WTC11 (cell line): ENCODE data around the gene DNAH8. TPM values are rescaled to one million over a fixed set of nuclear protein-coding genes. Genes with fewer than 3 reads are reported as not detected.

Source experiments
- ATAC-seq: fragments of 200-7000 bp; cut with Tn5 transposase; 2 replicates; pipeline ENCODE4 v1.10.0; 2021; ENCODE audit warnings: mild to moderate bottlenecking, moderate library complexity
- CTCF ChIA-PET: fragments of 300-600 bp; sonication (Branson Sonifier 250); formaldehyde crosslinking; loops from one replicate; lab custom pipeline; 2021; ENCODE audit warnings: antibody characterized with exemption; lab: Charles Lee
- POLR2A ChIA-PET: fragments of 350-600 bp; sonication (Branson Sonifier 250); formaldehyde crosslinking; loops from one replicate; lab custom pipeline; 2021; ENCODE audit warnings: antibody characterized with exemption; lab: Charles Lee
- DNase-seq: peaks from one replicate; pipeline ENCODE4 v3.0.0; 2021; ENCODE audit warnings: low spot score
- H3K27ac Mint-ChIP-seq: 2 replicates; pipeline ENCODE4 v1.8.0; 2021; ENCODE audit warnings: mixed read lengths
- H3K27me3 Mint-ChIP-seq: 2 replicates; pipeline ENCODE4 v1.8.0; 2021; ENCODE audit warnings: low read depth, mild to moderate bottlenecking, moderate library complexity, mixed read lengths
- H3K36me3 Mint-ChIP-seq: 2 replicates; pipeline ENCODE4 v1.8.0; 2021; ENCODE audit warnings: mixed read lengths
- H3K4me1 Mint-ChIP-seq: 2 replicates; pipeline ENCODE4 v1.8.0; 2022; ENCODE audit warnings: mixed read lengths
- H3K4me3 Mint-ChIP-seq: 2 replicates; pipeline ENCODE4 v1.8.0; 2021; ENCODE audit warnings: mild to moderate bottlenecking, moderate library complexity, mixed read lengths
- H3K9me3 Mint-ChIP-seq: 2 replicates; pipeline ENCODE4 v1.8.0; 2021; ENCODE audit warnings: mixed read lengths
- ATF1 ChIP-seq: sonication (generic); formaldehyde crosslinking; IDR thresholded peaks from 2 replicates; pipeline ENCODE4 v1.8.1; 2023; ENCODE audit warnings: mild to moderate bottlenecking, moderate library complexity, missing genetic modification reagents
- CBFB ChIP-seq: sonication (generic); formaldehyde crosslinking; IDR thresholded peaks from 2 replicates; pipeline ENCODE4 v1.8.1; 2022; ENCODE audit warnings: mild to moderate bottlenecking, low read depth, missing genetic modification reagents
- CREB1 ChIP-seq: sonication (generic); formaldehyde crosslinking; IDR thresholded peaks from 2 replicates; pipeline ENCODE4 v1.8.0; 2023; ENCODE audit warnings: mild to moderate bottlenecking, missing genetic modification reagents
- ESRRA ChIP-seq: sonication (generic); formaldehyde crosslinking; IDR thresholded peaks from 2 replicates; pipeline ENCODE4 v1.8.1; 2022; ENCODE audit warnings: mild to moderate bottlenecking, missing genetic modification reagents, borderline replicate concordance
- GABPB1 ChIP-seq: sonication (generic); formaldehyde crosslinking; IDR thresholded peaks from 2 replicates; pipeline ENCODE4 v1.8.1; 2023; ENCODE audit warnings: mild to moderate bottlenecking, missing genetic modification reagents
- GTF2I ChIP-seq: fragments of 250-450 bp; sonication (Bioruptor Pico); conservative IDR thresholded peaks from 2 replicates; pipeline ENCODE4 v1.4.0; 2021; ENCODE audit warnings: mild to moderate bottlenecking
- NFATC4 ChIP-seq: fragments of 250-450 bp; sonication (Bioruptor Pico); IDR thresholded peaks from 2 replicates; pipeline ENCODE4 v1.9.0; 2021; ENCODE audit warnings: mild to moderate bottlenecking
- SMAD3 ChIP-seq: sonication (generic); formaldehyde crosslinking; IDR thresholded peaks from 2 replicates; pipeline ENCODE4 v1.8.0; 2022; ENCODE audit warnings: missing genetic modification reagents, mild to moderate bottlenecking, borderline replicate concordance
- ZNF232 ChIP-seq: sonication (generic); formaldehyde crosslinking; IDR thresholded peaks from 2 replicates; pipeline ENCODE4 v1.8.0; 2022; ENCODE audit warnings: mild to moderate bottlenecking, missing genetic modification reagents
- ZNF263 ChIP-seq: sonication (generic); formaldehyde crosslinking; IDR thresholded peaks from 2 replicates; pipeline ENCODE4 v1.8.1; 2022; ENCODE audit warnings: low read depth, mild to moderate bottlenecking, moderate library complexity, missing genetic modification reagents
- ZNF671 ChIP-seq: fragments of 250-450 bp; sonication (Bioruptor Pico); IDR thresholded peaks from 2 replicates; pipeline ENCODE4 v1.8.0; 2021; ENCODE audit warnings: mild to moderate bottlenecking
- total RNA-seq: library from RNA; stranded (reverse); gene quantifications from 3 replicates; pipeline ENCODE4 v1.2.3, GENCODE V29; 2021
- TF ChIP-seq, protein P1 (sequence below): sonication (generic); formaldehyde crosslinking; IDR thresholded peaks from 2 replicates; pipeline ENCODE4 v1.8.0; 2023; ENCODE audit warnings: mild to moderate bottlenecking, missing genetic modification reagents
- TF ChIP-seq, protein P2 (sequence below): sonication (generic); formaldehyde crosslinking; IDR thresholded peaks from 2 replicates; pipeline ENCODE4 v1.8.0; 2022; ENCODE audit warnings: mild to moderate bottlenecking, missing genetic modification reagents
- TF ChIP-seq, protein P3 (sequence below): sonication (generic); formaldehyde crosslinking; IDR thresholded peaks from 2 replicates; pipeline ENCODE4 v1.8.1; 2023; ENCODE audit warnings: mild to moderate bottlenecking, moderate library complexity, missing genetic modification reagents
- TF ChIP-seq, protein P4 (sequence below): sonication (generic); formaldehyde crosslinking; IDR thresholded peaks from 2 replicates; pipeline ENCODE4 v1.8.1; 2023; ENCODE audit warnings: mild to moderate bottlenecking, missing genetic modification reagents, moderate library complexity
- TF ChIP-seq, protein P5 (sequence below): sonication (generic); formaldehyde crosslinking; IDR thresholded peaks from 2 replicates; pipeline ENCODE4 v1.8.0; 2023; ENCODE audit warnings: missing genetic modification reagents
- TF ChIP-seq, protein P6 (sequence below): sonication (generic); formaldehyde crosslinking; IDR thresholded peaks from 2 replicates; pipeline ENCODE4 v1.8.1; 2022; ENCODE audit warnings: missing genetic modification reagents, borderline replicate concordance
- TF ChIP-seq, protein P7 (sequence below): sonication (generic); formaldehyde crosslinking; IDR thresholded peaks from 2 replicates; pipeline ENCODE4 v1.8.0; 2023; ENCODE audit warnings: missing genetic modification reagents, mild to moderate bottlenecking, borderline replicate concordance

The DNAH8 gene
- total RNA-seq, 1 experiment from 2014 or later: 0.02 TPM

DNA sequence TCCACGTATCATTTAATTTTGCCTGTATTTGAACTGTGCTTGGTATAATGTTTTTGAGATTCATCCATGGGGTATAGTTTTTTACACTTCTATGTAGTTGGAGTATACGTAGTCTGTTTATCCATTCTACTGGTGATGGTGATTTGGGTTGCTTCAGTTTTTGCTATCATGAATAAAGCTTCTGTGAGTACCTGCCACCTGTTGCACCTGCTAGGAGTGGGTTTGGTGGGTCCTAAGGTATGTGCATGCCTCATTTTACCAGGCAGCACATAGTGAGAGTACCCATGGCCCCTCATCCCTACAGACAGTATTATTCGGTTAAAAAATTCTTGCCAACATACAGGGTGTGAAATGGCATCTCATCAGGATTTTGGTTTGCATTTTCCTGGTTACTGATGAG lies 92.9 kb downstream of the DNAH8 start:
- DNase-seq: no peak
- no peaks in the 10 kb centered on the region; the same call in 1 of the 2 replicates for H3K27me3 Mint-ChIP-seq
- H3K4me1 Mint-ChIP-seq: no peaks in the 10 kb centered on the region; the same call in 1 of the 2 replicates
- POLR2A ChIA-PET: interaction anchor here (0.6 kb wide), 1 partner anchor 895 kb away, joined by 5 read pairs; no protein-coding TSS in a partner anchor
- CTCF ChIA-PET: no interaction called here
- TF ChIP-seq, protein P1, sequence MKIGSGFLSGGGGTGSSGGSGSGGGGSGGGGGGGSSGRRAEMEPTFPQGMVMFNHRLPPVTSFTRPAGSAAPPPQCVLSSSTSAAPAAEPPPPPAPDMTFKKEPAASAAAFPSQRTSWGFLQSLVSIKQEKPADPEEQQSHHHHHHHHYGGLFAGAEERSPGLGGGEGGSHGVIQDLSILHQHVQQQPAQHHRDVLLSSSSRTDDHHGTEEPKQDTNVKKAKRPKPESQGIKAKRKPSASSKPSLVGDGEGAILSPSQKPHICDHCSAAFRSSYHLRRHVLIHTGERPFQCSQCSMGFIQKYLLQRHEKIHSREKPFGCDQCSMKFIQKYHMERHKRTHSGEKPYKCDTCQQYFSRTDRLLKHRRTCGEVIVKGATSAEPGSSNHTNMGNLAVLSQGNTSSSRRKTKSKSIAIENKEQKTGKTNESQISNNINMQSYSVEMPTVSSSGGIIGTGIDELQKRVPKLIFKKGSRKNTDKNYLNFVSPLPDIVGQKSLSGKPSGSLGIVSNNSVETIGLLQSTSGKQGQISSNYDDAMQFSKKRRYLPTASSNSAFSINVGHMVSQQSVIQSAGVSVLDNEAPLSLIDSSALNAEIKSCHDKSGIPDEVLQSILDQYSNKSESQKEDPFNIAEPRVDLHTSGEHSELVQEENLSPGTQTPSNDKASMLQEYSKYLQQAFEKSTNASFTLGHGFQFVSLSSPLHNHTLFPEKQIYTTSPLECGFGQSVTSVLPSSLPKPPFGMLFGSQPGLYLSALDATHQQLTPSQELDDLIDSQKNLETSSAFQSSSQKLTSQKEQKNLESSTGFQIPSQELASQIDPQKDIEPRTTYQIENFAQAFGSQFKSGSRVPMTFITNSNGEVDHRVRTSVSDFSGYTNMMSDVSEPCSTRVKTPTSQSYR (CRISPR knock-in tag): no peak
- TF ChIP-seq ZNF263 (no peak), ESRRA (CRISPR knock-in tag) (no peak), GABPB1 (CRISPR knock-in tag) (no peak), NFATC4 (CRISPR knock-in tag) (no peak), SMAD3 (CRISPR knock-in tag) (no peak), ATF1 (CRISPR knock-in tag) (no peak), CREB1 (CRISPR knock-in tag) (no peak), ZNF232 (CRISPR knock-in tag) (no peak), GTF2I (CRISPR knock-in tag) (no peak), CBFB (CRISPR knock-in tag) (no peak), ZNF671 (CRISPR knock-in tag) (no peak)
- TF ChIP-seq, protein P2, sequence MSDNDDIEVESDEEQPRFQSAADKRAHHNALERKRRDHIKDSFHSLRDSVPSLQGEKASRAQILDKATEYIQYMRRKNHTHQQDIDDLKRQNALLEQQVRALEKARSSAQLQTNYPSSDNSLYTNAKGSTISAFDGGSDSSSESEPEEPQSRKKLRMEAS: no peak
- TF ChIP-seq, protein P3, sequence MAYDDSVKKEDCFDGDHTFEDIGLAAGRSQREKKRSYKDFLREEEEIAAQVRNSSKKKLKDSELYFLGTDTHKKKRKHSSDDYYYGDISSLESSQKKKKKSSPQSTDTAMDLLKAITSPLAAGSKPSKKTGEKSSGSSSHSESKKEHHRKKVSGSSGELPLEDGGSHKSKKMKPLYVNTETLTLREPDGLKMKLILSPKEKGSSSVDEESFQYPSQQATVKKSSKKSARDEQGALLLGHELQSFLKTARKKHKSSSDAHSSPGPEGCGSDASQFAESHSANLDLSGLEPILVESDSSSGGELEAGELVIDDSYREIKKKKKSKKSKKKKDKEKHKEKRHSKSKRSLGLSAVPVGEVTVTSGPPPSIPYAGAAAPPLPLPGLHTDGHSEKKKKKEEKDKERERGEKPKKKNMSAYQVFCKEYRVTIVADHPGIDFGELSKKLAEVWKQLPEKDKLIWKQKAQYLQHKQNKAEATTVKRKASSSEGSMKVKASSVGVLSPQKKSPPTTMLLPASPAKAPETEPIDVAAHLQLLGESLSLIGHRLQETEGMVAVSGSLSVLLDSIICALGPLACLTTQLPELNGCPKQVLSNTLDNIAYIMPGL (CRISPR knock-in tag): no peak
- TF ChIP-seq, protein P4, sequence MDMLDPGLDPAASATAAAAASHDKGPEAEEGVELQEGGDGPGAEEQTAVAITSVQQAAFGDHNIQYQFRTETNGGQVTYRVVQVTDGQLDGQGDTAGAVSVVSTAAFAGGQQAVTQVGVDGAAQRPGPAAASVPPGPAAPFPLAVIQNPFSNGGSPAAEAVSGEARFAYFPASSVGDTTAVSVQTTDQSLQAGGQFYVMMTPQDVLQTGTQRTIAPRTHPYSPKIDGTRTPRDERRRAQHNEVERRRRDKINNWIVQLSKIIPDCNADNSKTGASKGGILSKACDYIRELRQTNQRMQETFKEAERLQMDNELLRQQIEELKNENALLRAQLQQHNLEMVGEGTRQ: no peak
- TF ChIP-seq, protein P5, sequence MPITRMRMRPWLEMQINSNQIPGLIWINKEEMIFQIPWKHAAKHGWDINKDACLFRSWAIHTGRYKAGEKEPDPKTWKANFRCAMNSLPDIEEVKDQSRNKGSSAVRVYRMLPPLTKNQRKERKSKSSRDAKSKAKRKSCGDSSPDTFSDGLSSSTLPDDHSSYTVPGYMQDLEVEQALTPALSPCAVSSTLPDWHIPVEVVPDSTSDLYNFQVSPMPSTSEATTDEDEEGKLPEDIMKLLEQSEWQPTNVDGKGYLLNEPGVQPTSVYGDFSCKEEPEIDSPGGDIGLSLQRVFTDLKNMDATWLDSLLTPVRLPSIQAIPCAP (CRISPR knock-in tag): no peak
- TF ChIP-seq, protein P6, sequence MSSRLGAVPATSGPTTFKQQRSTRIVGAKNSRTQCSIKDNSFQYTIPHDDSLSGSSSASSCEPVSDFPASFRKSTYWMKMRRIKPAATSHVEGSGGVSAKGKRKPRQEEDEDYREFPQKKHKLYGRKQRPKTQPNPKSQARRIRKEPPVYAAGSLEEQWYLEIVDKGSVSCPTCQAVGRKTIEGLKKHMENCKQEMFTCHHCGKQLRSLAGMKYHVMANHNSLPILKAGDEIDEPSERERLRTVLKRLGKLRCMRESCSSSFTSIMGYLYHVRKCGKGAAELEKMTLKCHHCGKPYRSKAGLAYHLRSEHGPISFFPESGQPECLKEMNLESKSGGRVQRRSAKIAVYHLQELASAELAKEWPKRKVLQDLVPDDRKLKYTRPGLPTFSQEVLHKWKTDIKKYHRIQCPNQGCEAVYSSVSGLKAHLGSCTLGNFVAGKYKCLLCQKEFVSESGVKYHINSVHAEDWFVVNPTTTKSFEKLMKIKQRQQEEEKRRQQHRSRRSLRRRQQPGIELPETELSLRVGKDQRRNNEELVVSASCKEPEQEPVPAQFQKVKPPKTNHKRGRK (CRISPR knock-in tag): no peak
- no peak overlapping the region for H3K4me3 Mint-ChIP-seq
- H3K9me3 Mint-ChIP-seq: no peaks in the 10 kb centered on the region
- no peaks in the 10 kb centered on the region for H3K36me3 Mint-ChIP-seq
- H3K27ac Mint-ChIP-seq: no peak overlapping the region
- ATAC-seq: no peak

DNA sequence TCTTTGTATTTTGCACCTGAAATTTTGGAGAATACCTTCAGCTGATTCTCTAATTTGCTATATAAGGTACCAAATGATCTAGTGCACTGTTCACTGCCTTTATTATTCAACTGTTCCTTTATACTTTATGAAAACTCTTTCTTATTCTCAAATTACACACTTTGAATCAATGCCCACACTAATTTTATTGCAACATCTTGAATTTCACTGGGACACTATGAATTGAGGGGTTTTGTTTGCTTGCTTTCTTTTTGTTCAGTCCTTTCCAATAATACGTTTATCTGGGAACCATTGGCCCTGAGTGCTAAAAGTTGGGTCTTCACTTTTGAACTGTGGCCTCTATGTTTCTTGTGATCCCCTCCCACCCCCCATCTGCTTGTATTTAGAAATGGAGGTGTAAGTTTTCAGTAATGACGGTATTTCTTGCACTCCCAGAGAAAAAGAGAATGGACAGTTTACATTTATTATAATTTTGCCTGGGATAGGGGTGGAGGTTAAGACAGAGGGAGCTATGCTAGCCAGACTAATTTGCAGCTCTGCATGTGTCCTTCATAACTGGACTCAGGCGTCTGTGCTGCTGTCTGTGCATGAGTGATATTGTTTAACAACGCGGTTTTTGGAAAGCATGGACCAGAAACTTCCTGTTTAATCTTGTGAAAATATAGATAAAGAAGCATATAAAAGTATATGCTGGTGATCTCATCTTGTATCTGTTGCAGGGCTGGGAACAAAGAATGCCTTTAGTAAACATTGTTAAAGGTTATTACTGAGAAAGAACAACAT lies 98.1 kb downstream of the DNAH8 start:
- H3K4me3 Mint-ChIP-seq: no peak overlapping the region
- CTCF ChIA-PET: no interaction called here

More for the DNA sequence above, 98.1 kb downstream of the DNAH8 start:
- no peak for TF ChIP-seq CREB1 (CRISPR knock-in tag)
- TF ChIP-seq, protein P7, sequence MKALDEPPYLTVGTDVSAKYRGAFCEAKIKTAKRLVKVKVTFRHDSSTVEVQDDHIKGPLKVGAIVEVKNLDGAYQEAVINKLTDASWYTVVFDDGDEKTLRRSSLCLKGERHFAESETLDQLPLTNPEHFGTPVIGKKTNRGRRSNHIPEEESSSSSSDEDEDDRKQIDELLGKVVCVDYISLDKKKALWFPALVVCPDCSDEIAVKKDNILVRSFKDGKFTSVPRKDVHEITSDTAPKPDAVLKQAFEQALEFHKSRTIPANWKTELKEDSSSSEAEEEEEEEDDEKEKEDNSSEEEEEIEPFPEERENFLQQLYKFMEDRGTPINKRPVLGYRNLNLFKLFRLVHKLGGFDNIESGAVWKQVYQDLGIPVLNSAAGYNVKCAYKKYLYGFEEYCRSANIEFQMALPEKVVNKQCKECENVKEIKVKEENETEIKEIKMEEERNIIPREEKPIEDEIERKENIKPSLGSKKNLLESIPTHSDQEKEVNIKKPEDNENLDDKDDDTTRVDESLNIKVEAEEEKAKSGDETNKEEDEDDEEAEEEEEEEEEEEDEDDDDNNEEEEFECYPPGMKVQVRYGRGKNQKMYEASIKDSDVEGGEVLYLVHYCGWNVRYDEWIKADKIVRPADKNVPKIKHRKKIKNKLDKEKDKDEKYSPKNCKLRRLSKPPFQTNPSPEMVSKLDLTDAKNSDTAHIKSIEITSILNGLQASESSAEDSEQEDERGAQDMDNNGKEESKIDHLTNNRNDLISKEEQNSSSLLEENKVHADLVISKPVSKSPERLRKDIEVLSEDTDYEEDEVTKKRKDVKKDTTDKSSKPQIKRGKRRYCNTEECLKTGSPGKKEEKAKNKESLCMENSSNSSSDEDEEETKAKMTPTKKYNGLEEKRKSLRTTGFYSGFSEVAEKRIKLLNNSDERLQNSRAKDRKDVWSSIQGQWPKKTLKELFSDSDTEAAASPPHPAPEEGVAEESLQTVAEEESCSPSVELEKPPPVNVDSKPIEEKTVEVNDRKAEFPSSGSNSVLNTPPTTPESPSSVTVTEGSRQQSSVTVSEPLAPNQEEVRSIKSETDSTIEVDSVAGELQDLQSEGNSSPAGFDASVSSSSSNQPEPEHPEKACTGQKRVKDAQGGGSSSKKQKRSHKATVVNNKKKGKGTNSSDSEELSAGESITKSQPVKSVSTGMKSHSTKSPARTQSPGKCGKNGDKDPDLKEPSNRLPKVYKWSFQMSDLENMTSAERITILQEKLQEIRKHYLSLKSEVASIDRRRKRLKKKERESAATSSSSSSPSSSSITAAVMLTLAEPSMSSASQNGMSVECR: no peak
- TF ChIP-seq, all 79 proteins: peak for 0
- POLR2A ChIA-PET: interaction anchor here (0.6 kb wide), 1 partner anchor 17 kb away, joined by 4 read pairs; no protein-coding TSS in a partner anchor
- Mint-ChIP-seq H3K9me3 (no peaks in the 10 kb centered on the region), H3K27ac (no peak overlapping the region), H3K4me1 (no peaks in the 10 kb centered on the region), H3K36me3 (no peaks in the 10 kb centered on the region), H3K27me3 (no peaks in the 10 kb centered on the region; the same call in 1 of the 2 replicates)
- ATAC-seq: no peak
- DNase-seq: no peak
